K562 (cell line): ENCODE measurements around the gene PI4KA. TPM values are rescaled to one million over a fixed set of nuclear protein-coding genes. Genes with fewer than 3 reads are reported as not detected.
A peak's percentile ranks its signal among the peaks of the same experiment; 100 is the strongest.

Experiments used
- DLX4 ChIP-seq: fragments of 250-450 bp; sonication (Bioruptor Pico); IDR thresholded peaks from 2 replicates; pipeline ENCODE4 v1.6.1; 2021; ENCODE audit warnings: mild to moderate bottlenecking
- ILK ChIP-seq: fragments of 450-650 bp; IDR thresholded peaks from 2 replicates; pipeline ENCODE4 v1.6.1; 2016; ENCODE audit warnings: missing genetic modification characterization, low read depth, mild to moderate bottlenecking, missing compliant biosample characterization, moderate library complexity, borderline replicate concordance
- MXI1 ChIP-seq: IDR thresholded peaks from 2 replicates; pipeline ENCODE4 v1.6.1; 2011; ENCODE audit warnings: low read depth, mild to moderate bottlenecking, improper control_type of control experiment, low read length
- SP2 ChIP-seq: IDR thresholded peaks from 2 replicates; pipeline ENCODE4 v1.6.1; 2011; ENCODE audit warnings: mild to moderate bottlenecking, low read depth, low read length, moderate library complexity; ENCODE audit not compliant: poor library complexity, severe bottlenecking; ENCODE audit errors: extremely low read depth
- ZKSCAN8 ChIP-seq: fragments of 200-800 bp; sonication (Bioruptor generic); IDR thresholded peaks from 2 replicates; pipeline ENCODE4 v1.6.1; 2016; ENCODE audit warnings: missing genetic modification characterization, missing compliant biosample characterization
- ZNF165 ChIP-seq: fragments of 250-450 bp; sonication (Bioruptor Pico); IDR thresholded peaks from 2 replicates; pipeline ENCODE4 v1.4.0; 2020; ENCODE audit warnings: borderline replicate concordance
- ZNF175 ChIP-seq: fragments of 200-800 bp; sonication (Bioruptor generic); IDR thresholded peaks from 2 replicates; pipeline ENCODE4 v1.6.1; 2016; ENCODE audit warnings: low read depth, mild to moderate bottlenecking, missing genetic modification characterization, missing compliant biosample characterization
- polyA plus RNA-seq, 8 experiments: library from polyadenylated mRNA; depleted of rRNA in 4 of 8; stranded (reverse) in 5 of 8; unstranded in 3 of 8; fragments of >200 nt; fragmentation: Nextera tagmentation in 2 of 8; fragmentation: Illumina TruSeq in 1 of 8; extraction: Ambion mirVana in 2 of 8; extraction: Trizol in 1 of 8; gene quantifications; 2 replicates each; pipeline versions ENCODE4 v1.2.1 to v1.2.3, GENCODE V29; 2011 to 2014; ENCODE audit warnings: inconsistent platforms in 1 of 8, missing spikeins in 1 of 8
- total RNA-seq, 7 experiments: library from RNA; depleted of rRNA in 6 of 7; stranded (reverse); fragments of >200 nt in 6 of 7; fragmentation: Illumina TruSeq in 2 of 7; extraction: Trizol in 2 of 7; gene quantifications; 2 replicates each; pipeline versions ENCODE4 v1.2.1 to v1.2.3, GENCODE V29; 2011 to 2021; ENCODE audit warnings: low replicate concordance in 1 of 7
- TF ChIP-seq, protein P1 (sequence below): fragments of 250-450 bp; sonication (Bioruptor Pico); IDR thresholded peaks from 2 replicates; pipeline ENCODE4 v1.4.0; 2020; ENCODE audit warnings: mild to moderate bottlenecking, moderate library complexity
- TF ChIP-seq, protein P2 (sequence below): fragments of 450-650 bp; IDR thresholded peaks from 2 replicates; pipeline ENCODE4 v1.6.1; 2016; ENCODE audit warnings: missing biosample characterization, missing genetic modification characterization

PI4KA gene
- total and polyA plus RNA-seq, 9 of the 15 experiments (the other 6 are each of a cell fraction or from before 2014, with no cell fraction given), result 7.3 to 187 (median 84.7) TPM

- TF ChIP-seq, protein P1, sequence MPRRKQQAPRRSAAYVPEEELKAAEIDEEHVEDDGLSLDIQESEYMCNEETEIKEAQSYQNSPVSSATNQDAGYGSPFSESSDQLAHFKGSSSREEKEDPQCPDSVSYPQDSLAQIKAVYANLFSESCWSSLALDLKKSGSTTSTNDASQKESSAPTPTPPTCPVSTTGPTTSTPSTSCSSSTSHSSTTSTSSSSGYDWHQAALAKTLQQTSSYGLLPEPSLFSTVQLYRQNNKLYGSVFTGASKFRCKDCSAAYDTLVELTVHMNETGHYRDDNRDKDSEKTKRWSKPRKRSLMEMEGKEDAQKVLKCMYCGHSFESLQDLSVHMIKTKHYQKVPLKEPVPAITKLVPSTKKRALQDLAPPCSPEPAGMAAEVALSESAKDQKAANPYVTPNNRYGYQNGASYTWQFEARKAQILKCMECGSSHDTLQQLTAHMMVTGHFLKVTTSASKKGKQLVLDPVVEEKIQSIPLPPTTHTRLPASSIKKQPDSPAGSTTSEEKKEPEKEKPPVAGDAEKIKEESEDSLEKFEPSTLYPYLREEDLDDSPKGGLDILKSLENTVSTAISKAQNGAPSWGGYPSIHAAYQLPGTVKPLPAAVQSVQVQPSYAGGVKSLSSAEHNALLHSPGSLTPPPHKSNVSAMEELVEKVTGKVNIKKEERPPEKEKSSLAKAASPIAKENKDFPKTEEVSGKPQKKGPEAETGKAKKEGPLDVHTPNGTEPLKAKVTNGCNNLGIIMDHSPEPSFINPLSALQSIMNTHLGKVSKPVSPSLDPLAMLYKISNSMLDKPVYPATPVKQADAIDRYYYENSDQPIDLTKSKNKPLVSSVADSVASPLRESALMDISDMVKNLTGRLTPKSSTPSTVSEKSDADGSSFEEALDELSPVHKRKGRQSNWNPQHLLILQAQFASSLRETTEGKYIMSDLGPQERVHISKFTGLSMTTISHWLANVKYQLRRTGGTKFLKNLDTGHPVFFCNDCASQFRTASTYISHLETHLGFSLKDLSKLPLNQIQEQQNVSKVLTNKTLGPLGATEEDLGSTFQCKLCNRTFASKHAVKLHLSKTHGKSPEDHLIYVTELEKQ (CRISPR knock-in tag), result no peak
- no peak for TF ChIP-seq ZNF165 (CRISPR knock-in tag)
- peak; percentile 25 for TF ChIP-seq SP2
- 0 out of 2 replicates have a peak, but pooled peaks have one; percentile 29 for TF ChIP-seq ZNF175
- TF ChIP-seq, protein P2, sequence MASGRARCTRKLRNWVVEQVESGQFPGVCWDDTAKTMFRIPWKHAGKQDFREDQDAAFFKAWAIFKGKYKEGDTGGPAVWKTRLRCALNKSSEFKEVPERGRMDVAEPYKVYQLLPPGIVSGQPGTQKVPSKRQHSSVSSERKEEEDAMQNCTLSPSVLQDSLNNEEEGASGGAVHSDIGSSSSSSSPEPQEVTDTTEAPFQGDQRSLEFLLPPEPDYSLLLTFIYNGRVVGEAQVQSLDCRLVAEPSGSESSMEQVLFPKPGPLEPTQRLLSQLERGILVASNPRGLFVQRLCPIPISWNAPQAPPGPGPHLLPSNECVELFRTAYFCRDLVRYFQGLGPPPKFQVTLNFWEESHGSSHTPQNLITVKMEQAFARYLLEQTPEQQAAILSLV (tag), result no peak
- TF ChIP-seq MXI1, result no peak
- no peak for TF ChIP-seq DLX4 (CRISPR knock-in tag)
- TF ChIP-seq ZKSCAN8 (CRISPR knock-in tag), result no peak
- 0 out of 2 replicates have a peak, but pooled peaks have one; percentile 28 for TF ChIP-seq ILK
Observed at GRCh38 chr22:20745119-20745518, 113.5 kb downstream of the PI4KA start (continued).
